Peyer's patch (tissue), 4 donors: ENCODE measurements around the gene TBXA2R. TPM values are rescaled to one million over a fixed set of nuclear protein-coding genes. Genes with fewer than 3 reads are reported as not detected.
A peak's percentile ranks its signal among the peaks of the same experiment; 100 is the strongest.
"Not testable (repeated sequence)": the region's sequence is repeated elsewhere in the genome, so short reads cannot be mapped to it uniquely, and the experiment has no call there.

ENCODE experiments used
- DNase-seq, 3 donors: peaks; one replicate each; pipeline ENCODE4 v3.0.0-alpha.2; 2017 to 2019
- H3K27ac ChIP-seq, 4 donors: fragments of 200-600 bp; sonication (generic); one replicate each; pipeline ENCODE4 v1.5.1; 2016 to 2019
- H3K27me3 ChIP-seq, 2 donors: fragments of 200-600 bp; sonication (generic); one replicate each; pipeline ENCODE4 v1.5.1; 2019
- H3K36me3 ChIP-seq, 3 donors: fragments of 200-600 bp; sonication (generic); one replicate each; pipeline ENCODE4 v1.5.1; 2016 to 2019
- H3K4me1 ChIP-seq, 4 donors: fragments of 200-600 bp; sonication (generic); one replicate each; pipeline ENCODE4 v1.5.1; 2016 to 2019
- H3K4me3 ChIP-seq, 4 donors: fragments of 200-600 bp; sonication (generic); 1 replicate in 3 of 4; 2 replicates in 1 of 4; pipeline ENCODE4 v1.5.1; 2016 to 2019; ENCODE audit warnings: mild to moderate bottlenecking in 1 of 4
- H3K9me3 ChIP-seq, 4 donors: fragments of 200-600 bp; sonication (generic); one replicate each; pipeline ENCODE4 v1.5.1; 2016 to 2019; ENCODE audit warnings: mild to moderate bottlenecking in 1 of 4
- CTCF ChIP-seq, 6 experiments: fragments of 450-650 bp in 4 of 6; fragments of 200-600 bp in 2 of 6; sonication (generic) in 1 of 6; IDR thresholded peaks; one replicate each; pipeline ENCODE4 v1.5.1; 2017 to 2019; ENCODE audit warnings: antibody characterized with exemption in 6 of 6, mild to moderate bottlenecking in 3 of 6, moderate library complexity in 1 of 6
- POLR2A ChIP-seq, 2 donors: fragments of 450-650 bp; IDR thresholded peaks; one replicate each; pipeline ENCODE4 v1.5.1; 2017; ENCODE audit warnings: antibody characterized with exemption in 2 of 2, mild to moderate bottlenecking in 2 of 2, moderate library complexity in 2 of 2
- total RNA-seq, 4 donors: library from RNA; depleted of rRNA; stranded (reverse); fragments of >200 nt; gene quantifications; one replicate each; pipeline ENCODE4 v1.1.0, GENCODE V29; 2016

Gene TBXA2R
- total RNA-seq, 4 donors from 2014 or later, result 0.80 to 5.0 (median 1.6) TPM; not detected in 1

- no peaks in the 10 kb centered on the region for H3K27me3 ChIP-seq
- no peak for TF ChIP-seq CTCF (IDR thresholded peaks at IDR 0.05)
- TF ChIP-seq POLR2A (IDR thresholded peaks at IDR 0.05), result no peak
- H3K9me3 ChIP-seq, result no peaks in the 10 kb centered on the region
- H3K36me3 ChIP-seq, result no peaks in the 10 kb centered on the region
- no peak for DNase-seq
- no peak overlapping the region for H3K4me3 ChIP-seq
- no peak overlapping the region for H3K27ac ChIP-seq
- peaks cover 0 to 12% (median 0%) of the 10 kb centered on the region in 4 donors for H3K4me1 ChIP-seq
Measured at GRCh38 chr19:3586707-3587346, 19.8 kb downstream of the TBXA2R start.

- Histone ChIP-seq H3K27ac (peak overlapping the region in 3 of 4 donors; percentile 19 to 50 (median 27)), H3K4me3 (peak overlapping the region; percentile 12 to 55 (median 46)), H3K9me3 (no peaks in the 10 kb centered on the region), H3K27me3 (no peaks in the 10 kb centered on the region), H3K4me1 (peaks cover 0 to 12% (median 0%) of the 10 kb centered on the region in 4 donors), H3K36me3 (no peaks in the 10 kb centered on the region)
- DNase-seq, result peak in 1 of 3 donors; percentile 49
- TF ChIP-seq CTCF (IDR thresholded peaks at IDR 0.05) (peak; percentile 34 to 50 (median 38)), POLR2A (IDR thresholded peaks at IDR 0.05) (no peak)
Measured at GRCh38 chr19:3586127-3586626, 20.5 kb downstream of the TBXA2R start.

- H3K4me3 ChIP-seq, result peak within 1 kb of the TSS; percentile 12 to 55 (median 46)
- DNase-seq, result no peak
- H3K27ac ChIP-seq, result peak within 1 kb of the TSS in 3 of 4 donors; percentile 19 to 50 (median 27)
Measured at GRCh38 chr19:3585301-3586126, 21.2 kb downstream of the TBXA2R start, which contains the start of gene GIPC3. TSS of gene GIPC3 (plus strand) at chr19:3585478. CDS start at chr19:3585598, 120 bp downstream.

GRCh38 chr19:3584036-3584802, 22.5 kb downstream of the TBXA2R start:
- not testable (repeated sequence) for H3K36me3 ChIP-seq, H3K27me3 ChIP-seq, DNase-seq, H3K4me3 ChIP-seq, H3K9me3 ChIP-seq, H3K27ac ChIP-seq
- H3K4me1 ChIP-seq, result peaks cover 0 to 12% (median 0%) of the 10 kb centered on the region in 4 donors

More at GRCh38 chr19:3585301-3586126, 21.2 kb downstream of the TBXA2R start, which contains the start of gene GIPC3:
- no peaks in the 10 kb centered on the region for H3K36me3 ChIP-seq
- peaks cover 0 to 12% (median 0%) of the 10 kb centered on the region in 4 donors for H3K4me1 ChIP-seq
- no peak for TF ChIP-seq CTCF (IDR thresholded peaks at IDR 0.05)
- TF ChIP-seq POLR2A (IDR thresholded peaks at IDR 0.05), result no peak
- H3K27me3 ChIP-seq, result no peaks in the 10 kb centered on the region
- no peaks in the 10 kb centered on the region for H3K9me3 ChIP-seq

GRCh38 chr19:3581792-3582191, 24.9 kb downstream of the TBXA2R start:
- Histone ChIP-seq H3K27ac (peak overlapping the region in 1 of 4 donors; percentile 73), H3K4me1 (peaks cover 0 to 13% (median 6%) of the 10 kb centered on the region in 4 donors)
- H3K4me3 ChIP-seq, result not testable (repeated sequence)

More at GRCh38 chr19:3581792-3582191, 24.9 kb downstream of the TBXA2R start:
- not testable (repeated sequence) for H3K36me3 ChIP-seq, DNase-seq, H3K9me3 ChIP-seq, H3K27me3 ChIP-seq
